Stimulated activated CD4-positive, alpha-beta T cell treated with anti-CD3 and anti-CD28 coated beads, Interleukin-15, amount 100 ng/mL, for 1 hour (primary cell): ENCODE measurements around the gene ANAPC13.

Source experiments
- DNase-seq, 2 donors: peaks; one replicate each; pipeline ENCODE4 v3.0.0-alpha.2; 2020; ENCODE audit warnings: low read depth in 1 of 2, low spot score in 1 of 2

Gene ANAPC13

GRCh38 chr3:134483195-134483900, 2.4 kb downstream of the ANAPC13 start:
- no peak for DNase-seq

GRCh38 chr3:134482622-134483021, 3.2 kb downstream of the ANAPC13 start:
- no peak for DNase-seq

- DNase-seq = no peak
Observed at GRCh38 chr3:134481166-134481565, 4.6 kb downstream of the ANAPC13 start.

GRCh38 chr3:134480546-134480945, 5.2 kb downstream of the ANAPC13 start:
- no peak for DNase-seq

GRCh38 chr3:134477938-134478337, 7.8 kb downstream of the ANAPC13 start:
- DNase-seq = no peak

- DNase-seq = no peak
Observed at GRCh38 chr3:134477002-134477401, 8.8 kb downstream of the ANAPC13 start.

GRCh38 chr3:134476306-134476705, 9.5 kb downstream of the ANAPC13 start:
- DNase-seq = no peak

- no peak for DNase-seq
Observed at GRCh38 chr3:134474956-134475355, 10.8 kb downstream of the ANAPC13 start.

GRCh38 chr3:134473868-134474546, 11.8 kb downstream of the ANAPC13 start:
- DNase-seq = peak; percentile 42 to 44

- no peak for DNase-seq
Observed at GRCh38 chr3:134472831-134473230, 13.0 kb downstream of the ANAPC13 start.

- no peak for DNase-seq
Observed at GRCh38 chr3:134471521-134472193, 14.1 kb downstream of the ANAPC13 start.

- DNase-seq = no peak
Observed at GRCh38 chr3:134468519-134468918, 17.3 kb downstream of the ANAPC13 start.

- no peak for DNase-seq
Observed at GRCh38 chr3:134466331-134466730, 19.5 kb downstream of the ANAPC13 start.

GRCh38 chr3:134464689-134465365, 21.0 kb downstream of the ANAPC13 start:
- DNase-seq = no peak

GRCh38 chr3:134464064-134464688, 21.6 kb downstream of the ANAPC13 start:
- no peak for DNase-seq

GRCh38 chr3:134463676-134464063, 22.1 kb downstream of the ANAPC13 start:
- DNase-seq = no peak

GRCh38 chr3:134462331-134462941, 23.3 kb downstream of the ANAPC13 start:
- DNase-seq = no peak

- DNase-seq = no peak
Observed at GRCh38 chr3:134460965-134461364, 24.8 kb downstream of the ANAPC13 start.

GRCh38 chr3:134459562-134459961, 26.2 kb downstream of the ANAPC13 start:
- no peak for DNase-seq

- no peak for DNase-seq
Observed at GRCh38 chr3:134458406-134458945, 27.3 kb downstream of the ANAPC13 start.
